Measurements from ENCODE around the gene ERN1.

- TF ChIP-seq CTCF (conservative IDR thresholded peaks at IDR 0.05) = no peak
- no peak for TF ChIP-seq ZFX (IDR thresholded peaks at IDR 0.05)
Observed at GRCh38 chr17:64148017-64148631, 18.2 kb upstream of the ERN1 start.
